Loucy (cell line): ENCODE data around the gene MACROD2.

Experiments
- CTCF ChIP-seq: fragments of 200-600 bp; sonication (generic); conservative IDR thresholded peaks from 2 replicates; pipeline ENCODE4 v1.5.1; 2014; ENCODE audit warnings: mild to moderate bottlenecking, antibody characterized with exemption, low read length
- EZH2phosphoT487 ChIP-seq: fragments of 200-600 bp; IDR thresholded peaks from 2 replicates; pipeline ENCODE4 v1.6.1; 2018; ENCODE audit warnings: antibody characterized with exemption, mild to moderate bottlenecking, moderate library complexity, borderline replicate concordance

- TF ChIP-seq CTCF (no peak), EZH2phosphoT487 (no peak)
These were observed 1496.3 kb downstream of the MACROD2 start for GRCh38 chr20:15491575-15491974.
